ENCODE data around the gene RECQL5. TPM values are rescaled to one million over a fixed set of nuclear protein-coding genes. Genes with fewer than 3 reads are reported as not detected.
A peak's percentile ranks its signal among the peaks of the same experiment; 100 is the strongest.

Gene RECQL5
- total and polyA plus RNA-seq, 12 donors = 11.2 to 188 (median 32.9) TPM

DNA sequence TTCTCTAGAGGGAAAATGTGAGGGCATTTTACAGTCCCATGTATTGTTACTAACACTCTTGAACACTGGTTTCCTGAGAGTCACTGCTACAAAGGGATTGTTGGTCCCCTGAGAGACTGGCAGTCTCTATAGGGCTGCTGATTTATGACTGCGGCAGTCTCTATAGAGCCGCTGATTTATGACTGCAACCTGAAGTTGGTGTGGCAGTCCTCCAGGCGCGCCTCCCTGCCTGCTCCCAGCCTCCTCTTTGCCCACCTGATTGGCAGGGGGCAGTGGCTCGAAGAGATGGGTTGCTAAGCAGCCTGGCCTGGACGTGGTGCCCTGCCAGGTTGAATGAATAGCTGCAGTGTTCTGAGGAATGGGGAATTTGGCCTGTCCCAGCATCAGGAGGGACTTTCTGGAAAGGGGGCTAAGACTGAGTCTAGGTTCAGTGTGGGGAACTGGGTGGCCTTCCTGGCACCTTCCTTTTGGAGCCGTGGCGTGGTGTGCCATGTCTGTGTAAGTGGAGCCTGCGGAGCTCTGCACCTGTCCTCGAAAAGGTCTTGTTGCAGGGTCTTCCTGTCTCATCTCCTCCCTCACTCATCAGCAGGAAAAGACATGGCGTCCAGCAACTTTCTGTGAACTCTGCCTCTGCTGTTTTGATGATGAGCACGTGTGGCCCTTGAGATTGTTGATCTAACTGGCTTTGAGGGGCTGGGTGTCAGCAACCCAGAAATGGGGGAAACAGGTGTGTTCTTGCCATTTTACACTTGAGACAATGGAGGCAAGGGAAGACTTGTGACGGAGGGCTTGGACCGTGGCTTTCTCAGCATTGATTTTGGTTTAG lies 25.1 kb upstream of the RECQL5 start:
- no peak overlapping the region for H3K4me3 ChIP-seq
- H3K27me3 ChIP-seq = no peaks in the 10 kb centered on the region
- TF ChIP-seq POLR2A (IDR thresholded peaks at IDR 0.05) = no peak
- TF ChIP-seq, protein P1, sequence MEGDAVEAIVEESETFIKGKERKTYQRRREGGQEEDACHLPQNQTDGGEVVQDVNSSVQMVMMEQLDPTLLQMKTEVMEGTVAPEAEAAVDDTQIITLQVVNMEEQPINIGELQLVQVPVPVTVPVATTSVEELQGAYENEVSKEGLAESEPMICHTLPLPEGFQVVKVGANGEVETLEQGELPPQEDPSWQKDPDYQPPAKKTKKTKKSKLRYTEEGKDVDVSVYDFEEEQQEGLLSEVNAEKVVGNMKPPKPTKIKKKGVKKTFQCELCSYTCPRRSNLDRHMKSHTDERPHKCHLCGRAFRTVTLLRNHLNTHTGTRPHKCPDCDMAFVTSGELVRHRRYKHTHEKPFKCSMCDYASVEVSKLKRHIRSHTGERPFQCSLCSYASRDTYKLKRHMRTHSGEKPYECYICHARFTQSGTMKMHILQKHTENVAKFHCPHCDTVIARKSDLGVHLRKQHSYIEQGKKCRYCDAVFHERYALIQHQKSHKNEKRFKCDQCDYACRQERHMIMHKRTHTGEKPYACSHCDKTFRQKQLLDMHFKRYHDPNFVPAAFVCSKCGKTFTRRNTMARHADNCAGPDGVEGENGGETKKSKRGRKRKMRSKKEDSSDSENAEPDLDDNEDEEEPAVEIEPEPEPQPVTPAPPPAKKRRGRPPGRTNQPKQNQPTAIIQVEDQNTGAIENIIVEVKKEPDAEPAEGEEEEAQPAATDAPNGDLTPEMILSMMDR (IDR thresholded peaks at IDR 0.05) = no peak
- peaks cover 4 to 43% of the 10 kb centered on the region in 2 donors for H3K4me1 ChIP-seq (replicated peaks in 1 of 2)
- H3K9me3 ChIP-seq (replicated peaks in 1 of 3) = no peaks in the 10 kb centered on the region
- DNase-seq = no peak
- no peak overlapping the region for H3K27ac ChIP-seq
- intact Hi-C loops (cut with DNase I) = no loop called here
- WGBS, 4 donors = 86 to 91% (median 88%) methylated on average over 8 to 14 of the region's 14 CpGs
- no peaks in the 10 kb centered on the region for H3K36me3 ChIP-seq (replicated peaks in 1 of 2)

DNA sequence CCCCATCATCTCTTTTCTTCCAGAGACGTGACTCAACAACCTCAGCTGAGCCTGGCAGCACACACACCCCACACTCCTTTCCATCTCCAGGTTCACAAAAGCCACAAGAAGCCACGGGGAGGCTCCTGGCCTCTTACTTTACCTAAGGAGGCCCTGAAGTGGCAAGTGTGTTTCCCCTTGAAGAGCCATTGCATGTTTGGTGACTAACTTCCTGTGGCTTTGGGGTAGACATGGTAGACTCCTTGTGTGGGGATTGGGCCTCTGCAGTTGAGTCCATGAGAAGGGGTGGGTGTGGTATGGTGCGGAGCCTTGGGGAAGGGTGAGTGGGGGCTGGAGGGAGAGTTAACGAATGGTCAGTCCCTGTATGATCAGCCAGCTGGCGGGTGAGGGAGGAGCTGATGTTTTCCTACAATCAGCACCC lies 24.4 kb upstream of the RECQL5 start:
- 84 to 90% (median 86%) methylated on average over 5 of the region's 5 CpGs for WGBS, 4 donors
- Histone ChIP-seq H3K4me3 (no peak overlapping the region), H3K4me1 (replicated peaks in 1 of 2) (peaks cover 4 to 47% of the 10 kb centered on the region in 2 donors), H3K9me3 (replicated peaks in 1 of 3) (no peaks in the 10 kb centered on the region), H3K27ac (no peak overlapping the region), H3K36me3 (replicated peaks in 1 of 2) (no peaks in the 10 kb centered on the region), H3K27me3 (no peaks in the 10 kb centered on the region)
- intact Hi-C loops (cut with DNase I) = no loop called here
- TF ChIP-seq, protein P1 (IDR thresholded peaks at IDR 0.05) = no peak
- TF ChIP-seq POLR2A (IDR thresholded peaks at IDR 0.05) = no peak
- DNase-seq = no peak

DNA sequence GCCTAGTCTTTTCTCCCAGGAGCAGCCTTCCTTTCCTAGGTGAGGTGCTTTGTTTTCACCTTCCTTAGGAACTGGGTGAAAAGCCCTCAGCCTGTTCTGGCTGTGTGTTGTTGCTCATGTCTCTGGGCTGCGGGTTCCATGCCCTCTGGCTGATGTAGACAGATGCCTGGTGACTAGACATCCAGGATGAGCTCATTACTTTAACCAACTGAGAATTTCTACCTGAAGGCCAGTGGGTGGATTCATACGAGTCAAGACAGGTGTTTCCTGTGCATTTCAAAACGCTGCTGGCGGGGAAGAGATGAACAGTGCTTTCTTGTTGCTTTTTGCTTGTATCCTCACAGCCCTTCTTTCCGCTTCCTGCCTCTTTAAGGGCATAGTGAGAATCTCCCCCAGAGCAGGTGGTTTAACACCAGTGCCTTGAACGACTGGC lies 22.5 kb upstream of the RECQL5 start:
- H3K27ac ChIP-seq = peak overlapping the region in 1 of 5 donors; percentile 62
- WGBS, 4 donors = 72 to 84% (median 79%) methylated on average over 6 of the region's 6 CpGs
- H3K27me3 ChIP-seq = no peaks in the 10 kb centered on the region
- no peaks in the 10 kb centered on the region for H3K9me3 ChIP-seq (replicated peaks in 1 of 3)
- intact Hi-C loops (cut with DNase I) = no loop called here
- H3K4me3 ChIP-seq = no peak overlapping the region
- H3K36me3 ChIP-seq (replicated peaks in 1 of 2) = no peaks in the 10 kb centered on the region
- no peak for TF ChIP-seq POLR2A (IDR thresholded peaks at IDR 0.05)
- TF ChIP-seq, protein P1 (IDR thresholded peaks at IDR 0.05) = no peak
- DNase-seq = no peak
- H3K4me1 ChIP-seq (replicated peaks in 1 of 2) = peaks cover 4 to 41% of the 10 kb centered on the region in 2 donors

DNA sequence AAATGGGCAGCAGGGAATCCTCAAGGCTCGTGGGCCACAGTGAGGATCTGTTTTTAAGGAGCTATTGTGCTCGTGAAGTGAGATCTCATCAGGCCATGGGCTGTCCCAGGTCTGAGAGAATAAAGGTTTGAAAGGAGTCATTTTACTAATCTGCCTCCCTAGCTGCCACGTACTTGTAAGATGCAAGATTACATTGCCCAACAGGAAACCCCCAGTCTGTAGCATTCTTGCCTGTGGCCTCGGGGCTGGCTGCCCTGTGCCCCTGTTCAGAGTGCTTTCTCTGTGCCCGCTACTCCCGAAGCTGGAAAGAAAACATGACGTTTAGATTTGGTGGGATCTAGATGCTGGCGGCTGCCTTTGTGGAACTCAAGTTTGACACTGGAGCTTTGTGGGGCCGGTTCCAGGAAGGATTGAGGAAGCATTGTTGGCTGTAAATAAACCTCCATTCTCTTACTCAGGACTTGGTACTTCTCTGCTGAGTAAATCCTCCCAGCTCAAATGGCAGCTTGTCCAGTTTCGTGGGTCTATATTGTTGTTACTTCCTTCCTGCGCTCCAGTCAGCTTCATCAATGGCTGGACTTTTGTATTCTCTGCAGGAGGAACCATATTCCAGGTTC lies 21.4 kb upstream of the RECQL5 start:
- DNase-seq = no peak
- 66 to 88% (median 67%) methylated on average over 11 of the region's 11 CpGs for WGBS, 4 donors
- peak overlapping the region in 3 of 5 donors; percentile 22 to 73 (median 62) for H3K27ac ChIP-seq
- no peaks in the 10 kb centered on the region for H3K9me3 ChIP-seq (replicated peaks in 1 of 3)
- no peaks in the 10 kb centered on the region for H3K27me3 ChIP-seq
- TF ChIP-seq, protein P1 (IDR thresholded peaks at IDR 0.05) = no peak
- TF ChIP-seq POLR2A (IDR thresholded peaks at IDR 0.05) = no peak
- intact Hi-C loops (cut with DNase I) = no loop called here
- no peak overlapping the region for H3K4me3 ChIP-seq
- peaks cover 4 to 50% of the 10 kb centered on the region in 2 donors for H3K4me1 ChIP-seq (replicated peaks in 1 of 2)
- H3K36me3 ChIP-seq (replicated peaks in 1 of 2) = no peaks in the 10 kb centered on the region
